Right lobe of liver (tissue), 6 donors: Measurements from ENCODE around the gene MDFI. TPM values are rescaled to one million over a fixed set of nuclear protein-coding genes. Genes with fewer than 3 reads are reported as not detected.
A peak's percentile ranks its signal among the peaks of the same experiment; 100 is the strongest.

ENCODE experiments used
- ATAC-seq, 4 donors: fragments of 200-7000 bp; cut with Tn5 transposase; one replicate each; pipeline ENCODE4 v1.9.1; 2020; ENCODE audit warnings: mild to moderate bottlenecking in 4 of 4, moderate library complexity in 4 of 4
- DNase-seq, 3 donors: peaks; one replicate each; pipeline ENCODE4 v3.0.0-alpha.2; 2020
- H3K27ac ChIP-seq, 3 donors: fragments of 200-600 bp; one replicate each; pipeline ENCODE4 v1.8.0; 2022
- H3K27me3 ChIP-seq, 2 donors: fragments of 200-600 bp; one replicate each; pipeline ENCODE4 v1.8.0; 2022
- H3K36me3 ChIP-seq, 4 donors: fragments of 200-600 bp; sonication (generic) in 1 of 4; one replicate each; pipeline versions ENCODE4 v1.5.1 to v1.8.0; 2017 to 2022; ENCODE audit warnings: control low read depth in 1 of 4
- H3K4me1 ChIP-seq, 4 donors: fragments of 200-600 bp; sonication (generic) in 1 of 4; one replicate each; pipeline versions ENCODE4 v1.5.1 to v1.8.0; 2017 to 2022; ENCODE audit warnings: control low read depth in 1 of 4
- H3K4me3 ChIP-seq, 3 donors: fragments of 200-600 bp; one replicate each; pipeline ENCODE4 v1.8.0; 2022
- H3K9me3 ChIP-seq, 4 donors: fragments of 200-600 bp; sonication (generic) in 1 of 4; one replicate each; pipeline versions ENCODE4 v1.5.1 to v1.8.0; 2017 to 2022; ENCODE audit warnings: control low read depth in 1 of 4
- POLR2A ChIP-seq: fragments of 450-650 bp; IDR thresholded peaks from one replicate; pipeline ENCODE4 v1.6.1; 2017; ENCODE audit warnings: antibody characterized with exemption, mild to moderate bottlenecking
- WGBS: methylation state at CpG from one replicate; pipeline ENCODE4 v1.1.6; 2018; ENCODE audit warnings: low coverage, low lambda C conversion rate; ENCODE audit not compliant: insufficient coverage; ENCODE audit errors: missing lambda C conversion rate; 5-methylcytosine and 5-hydroxymethylcytosine counted together
- intact Hi-C, 2 donors: fragments of 100-400 bp; cut with DNase I; formaldehyde crosslinking; loops; one replicate each; pipeline versions ENCODE4 v1.11.2 to v1.14.1; 2022
- total RNA-seq, 6 experiments: library from RNA; depleted of rRNA in 2 of 6; stranded (reverse); fragments of >200 nt in 2 of 6; fragmentation: NEBNext Ultra II Directional in 3 of 6; extraction: Animal tissue kit (Norgen Biotek cat#: 25700) in 3 of 6; gene quantifications; one replicate each; pipeline versions ENCODE4 v1.1.0 to v1.2.4, GENCODE V29; 2016 to 2023
- TF ChIP-seq, protein P1 (sequence below), 4 donors: fragments of 200-600 bp in 3 of 4; fragments of 450-650 bp in 1 of 4; IDR thresholded peaks; one replicate each; pipeline versions ENCODE4 v1.5.1 to v1.8.0; 2016 to 2022; ENCODE audit warnings: antibody characterized with exemption in 4 of 4, mild to moderate bottlenecking in 2 of 4
- donor health status: DM: no; HTN: yes; CAD: no.
- donor health status: DM: no; HTN: no; CAD: no.
- donor health status: DM: no; HTN: no; CAD: no.
- donor health status: DM: no; HTN: yes; CAD: no.
- donor health status: DM: no; HTN: yes; CAD: no.

MDFI gene
- total RNA-seq, 6 experiments from 2014 or later = 0.29 to 2.4 (median 1.1) TPM; not detected in 3

DNA sequence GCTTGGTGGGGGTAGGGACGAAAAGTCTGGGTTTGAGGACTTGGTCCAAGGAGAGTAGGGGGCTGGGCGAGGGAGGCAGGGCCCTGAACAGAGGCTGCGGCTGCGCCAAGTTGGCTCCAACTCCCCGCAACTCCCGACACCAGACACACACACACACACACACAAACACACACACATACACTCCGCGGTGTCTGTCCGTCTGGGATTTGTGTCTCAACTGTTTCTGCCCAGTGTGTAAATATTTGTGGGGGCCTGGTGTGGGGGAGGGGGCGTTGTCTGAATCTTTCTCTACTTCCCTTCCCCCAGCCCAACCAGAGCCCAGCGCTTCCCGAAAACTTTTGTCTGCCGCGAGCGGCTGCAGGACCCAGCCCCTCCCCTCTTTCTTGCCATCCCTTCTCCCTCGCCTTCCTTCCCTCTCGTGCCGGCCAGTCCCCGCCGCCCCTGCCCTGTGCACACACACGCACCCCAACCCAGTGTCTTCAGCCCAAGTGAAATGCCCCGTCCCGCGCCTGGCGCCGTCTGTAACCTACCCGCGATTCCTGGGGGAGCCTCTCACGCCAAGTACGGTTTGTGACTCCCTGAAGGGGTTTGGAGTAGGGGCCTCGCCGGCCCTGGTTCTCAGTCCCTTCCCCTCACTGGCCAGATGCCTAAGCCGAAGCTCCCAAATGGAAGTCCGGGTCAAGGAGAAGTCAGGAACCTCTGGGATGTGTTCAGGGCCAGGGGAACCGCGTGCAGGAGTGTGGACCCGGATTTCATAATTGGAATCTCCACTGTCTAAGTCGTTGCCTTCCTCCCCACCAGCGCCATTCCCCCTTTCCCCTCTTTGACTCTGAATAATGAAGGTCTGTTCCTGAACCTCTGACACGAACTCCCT, 904 bp downstream of the MDFI start:
- intact Hi-C loops = no loop called here
- DNase-seq (peak in 1 of 3 donors; percentile 55), ATAC-seq (peak in 3 of 4 donors; percentile 4 to 8 (median 5))
- H3K27ac ChIP-seq = no peak overlapping the region
- H3K4me3 ChIP-seq = peak overlapping the region in 2 of 3 donors; percentile 9 to 33
- WGBS = 18% methylated on average over 20 of the region's 40 CpGs
- TF ChIP-seq, protein P1, sequence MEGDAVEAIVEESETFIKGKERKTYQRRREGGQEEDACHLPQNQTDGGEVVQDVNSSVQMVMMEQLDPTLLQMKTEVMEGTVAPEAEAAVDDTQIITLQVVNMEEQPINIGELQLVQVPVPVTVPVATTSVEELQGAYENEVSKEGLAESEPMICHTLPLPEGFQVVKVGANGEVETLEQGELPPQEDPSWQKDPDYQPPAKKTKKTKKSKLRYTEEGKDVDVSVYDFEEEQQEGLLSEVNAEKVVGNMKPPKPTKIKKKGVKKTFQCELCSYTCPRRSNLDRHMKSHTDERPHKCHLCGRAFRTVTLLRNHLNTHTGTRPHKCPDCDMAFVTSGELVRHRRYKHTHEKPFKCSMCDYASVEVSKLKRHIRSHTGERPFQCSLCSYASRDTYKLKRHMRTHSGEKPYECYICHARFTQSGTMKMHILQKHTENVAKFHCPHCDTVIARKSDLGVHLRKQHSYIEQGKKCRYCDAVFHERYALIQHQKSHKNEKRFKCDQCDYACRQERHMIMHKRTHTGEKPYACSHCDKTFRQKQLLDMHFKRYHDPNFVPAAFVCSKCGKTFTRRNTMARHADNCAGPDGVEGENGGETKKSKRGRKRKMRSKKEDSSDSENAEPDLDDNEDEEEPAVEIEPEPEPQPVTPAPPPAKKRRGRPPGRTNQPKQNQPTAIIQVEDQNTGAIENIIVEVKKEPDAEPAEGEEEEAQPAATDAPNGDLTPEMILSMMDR (IDR thresholded peaks at IDR 0.05) = no peak
- TF ChIP-seq POLR2A = no peak
- H3K4me1 ChIP-seq = peaks cover 0 to 9% (median 4%) of the 10 kb centered on the region in 4 donors
- H3K36me3 ChIP-seq = no peaks in the 10 kb centered on the region
- H3K9me3 ChIP-seq = no peaks in the 10 kb centered on the region
- peaks cover 0 to 7% of the 10 kb centered on the region in 2 donors for H3K27me3 ChIP-seq

DNA sequence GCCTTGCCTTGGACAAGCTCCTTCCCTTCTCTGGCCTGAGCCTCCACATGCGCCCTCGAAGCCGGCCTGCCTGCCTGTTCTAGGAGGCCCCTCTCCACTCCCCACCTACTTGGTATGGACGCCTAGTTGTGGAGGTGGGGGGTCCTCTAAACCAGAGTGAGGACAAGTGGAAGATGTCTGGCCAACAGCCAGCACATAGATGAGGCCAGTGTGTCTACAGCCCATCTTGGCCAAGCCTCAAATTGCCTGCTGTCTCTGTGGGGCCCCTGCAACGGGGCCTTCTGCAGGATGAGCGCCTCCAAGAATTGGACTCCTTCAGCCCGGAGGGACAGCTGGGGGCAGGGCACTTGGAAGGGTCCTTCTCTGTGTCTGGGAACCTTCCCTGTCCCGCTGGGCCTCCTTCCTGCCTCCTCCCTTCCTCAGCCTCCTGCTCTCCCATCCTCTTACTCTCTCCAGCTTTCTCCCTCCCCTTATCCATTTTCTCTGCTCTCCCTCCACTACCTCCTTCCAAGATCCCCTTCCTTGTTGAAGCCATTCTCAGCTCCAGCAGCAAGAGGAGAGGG, 1.6 kb downstream of the MDFI start:
- H3K4me3 ChIP-seq = no peak overlapping the region
- intact Hi-C loops = no loop called here
- no peak for ATAC-seq
- H3K27me3 ChIP-seq = peaks cover 0 to 7% of the 10 kb centered on the region in 2 donors
- TF ChIP-seq, protein P1 (IDR thresholded peaks at IDR 0.05) = no peak
- TF ChIP-seq POLR2A = no peak
- no peak for DNase-seq
- H3K27ac ChIP-seq = no peak overlapping the region
- no peaks in the 10 kb centered on the region for H3K36me3 ChIP-seq
- WGBS = no CpG with 5 or more reads among the region's 8 CpGs
- H3K9me3 ChIP-seq = no peaks in the 10 kb centered on the region
- peaks cover 0 to 9% (median 4%) of the 10 kb centered on the region in 4 donors for H3K4me1 ChIP-seq

DNA sequence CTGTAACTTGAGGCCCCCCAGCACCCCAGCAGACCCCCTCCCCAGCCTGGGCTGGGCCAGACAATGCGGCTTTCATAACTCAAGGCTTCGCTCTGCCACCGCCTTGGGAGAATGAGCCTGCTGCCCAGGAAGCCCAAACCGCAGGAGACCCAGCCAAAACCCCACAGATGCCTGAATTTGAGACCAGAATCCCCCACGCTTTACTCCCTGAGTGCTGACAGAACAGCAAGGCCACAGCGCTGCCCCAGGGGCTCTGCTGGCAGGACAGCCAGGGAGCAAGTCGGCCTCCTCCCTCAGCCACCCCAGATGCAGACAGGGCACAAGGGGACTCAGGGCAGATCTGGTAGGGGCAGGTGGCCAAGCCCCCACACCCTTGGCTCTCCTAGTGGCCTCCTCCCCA, 2.2 kb downstream of the MDFI start:
- WGBS = 90% methylated on average over 2 of the region's 7 CpGs
- ATAC-seq = no peak
- no peak overlapping the region for H3K27ac ChIP-seq

DNA sequence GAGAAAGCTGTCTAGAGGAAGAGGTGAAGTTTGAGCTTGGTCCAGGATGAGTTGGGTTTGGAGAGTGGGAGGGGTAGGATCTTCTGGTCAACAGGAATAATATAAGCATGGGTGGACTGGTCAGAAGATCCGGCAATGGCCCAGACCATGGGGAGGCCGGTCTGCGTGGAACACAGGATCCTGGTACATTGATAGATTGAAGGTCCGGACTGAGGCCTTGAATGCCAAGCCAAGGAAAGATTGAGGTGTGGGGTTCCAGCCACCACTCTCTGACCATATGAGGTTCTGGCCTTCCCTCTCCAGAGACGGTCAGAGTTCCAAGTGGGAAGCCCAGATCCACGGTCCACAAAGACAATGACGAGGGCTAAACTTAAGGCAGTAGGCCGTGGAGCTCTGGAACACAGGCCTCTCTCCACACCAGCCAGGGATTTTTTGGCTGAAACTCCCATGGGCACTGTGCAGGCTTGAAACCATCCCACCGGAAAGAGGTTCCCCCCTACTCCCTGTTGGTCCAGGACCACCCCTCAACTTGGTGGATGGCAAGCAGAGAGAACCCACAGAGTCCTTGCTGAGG, 3.2 kb downstream of the MDFI start:
- peaks cover 0 to 7% of the 10 kb centered on the region in 2 donors for H3K27me3 ChIP-seq
- no CpG with 5 or more reads among the region's 9 CpGs for WGBS
- peaks cover 0 to 9% (median 4%) of the 10 kb centered on the region in 4 donors for H3K4me1 ChIP-seq
- intact Hi-C loops = no loop called here
- no peak overlapping the region for H3K4me3 ChIP-seq
- no peaks in the 10 kb centered on the region for H3K36me3 ChIP-seq
- ATAC-seq (no peak), DNase-seq (peak in 1 of 3 donors; percentile 10)
- no peak overlapping the region for H3K27ac ChIP-seq
- no peaks in the 10 kb centered on the region for H3K9me3 ChIP-seq
- TF ChIP-seq POLR2A = no peak
- TF ChIP-seq, protein P1 (IDR thresholded peaks at IDR 0.05) = no peak

More for the DNA sequence above, 2.2 kb downstream of the MDFI start:
- peaks cover 0 to 7% of the 10 kb centered on the region in 2 donors for H3K27me3 ChIP-seq
- intact Hi-C loops = no loop called here
- DNase-seq = no peak
- H3K4me1 ChIP-seq = peaks cover 0 to 9% (median 4%) of the 10 kb centered on the region in 4 donors
- no peaks in the 10 kb centered on the region for H3K9me3 ChIP-seq
- TF ChIP-seq, protein P1 (IDR thresholded peaks at IDR 0.05) = no peak
- TF ChIP-seq POLR2A = no peak
- no peak overlapping the region for H3K4me3 ChIP-seq
- no peaks in the 10 kb centered on the region for H3K36me3 ChIP-seq
